ENCODE data around the gene ZNF35. TPM values are rescaled to one million over a fixed set of nuclear protein-coding genes. Genes with fewer than 3 reads are reported as not detected.

Gene ZNF35
- total RNA-seq, 1 donor from 2014 or later = 4.8 TPM

- H3K36me3 ChIP-seq = peaks cover 63 to 78% of the 10 kb centered on the region in 2 donors
- TF ChIP-seq, protein P1, sequence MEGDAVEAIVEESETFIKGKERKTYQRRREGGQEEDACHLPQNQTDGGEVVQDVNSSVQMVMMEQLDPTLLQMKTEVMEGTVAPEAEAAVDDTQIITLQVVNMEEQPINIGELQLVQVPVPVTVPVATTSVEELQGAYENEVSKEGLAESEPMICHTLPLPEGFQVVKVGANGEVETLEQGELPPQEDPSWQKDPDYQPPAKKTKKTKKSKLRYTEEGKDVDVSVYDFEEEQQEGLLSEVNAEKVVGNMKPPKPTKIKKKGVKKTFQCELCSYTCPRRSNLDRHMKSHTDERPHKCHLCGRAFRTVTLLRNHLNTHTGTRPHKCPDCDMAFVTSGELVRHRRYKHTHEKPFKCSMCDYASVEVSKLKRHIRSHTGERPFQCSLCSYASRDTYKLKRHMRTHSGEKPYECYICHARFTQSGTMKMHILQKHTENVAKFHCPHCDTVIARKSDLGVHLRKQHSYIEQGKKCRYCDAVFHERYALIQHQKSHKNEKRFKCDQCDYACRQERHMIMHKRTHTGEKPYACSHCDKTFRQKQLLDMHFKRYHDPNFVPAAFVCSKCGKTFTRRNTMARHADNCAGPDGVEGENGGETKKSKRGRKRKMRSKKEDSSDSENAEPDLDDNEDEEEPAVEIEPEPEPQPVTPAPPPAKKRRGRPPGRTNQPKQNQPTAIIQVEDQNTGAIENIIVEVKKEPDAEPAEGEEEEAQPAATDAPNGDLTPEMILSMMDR (IDR thresholded peaks at IDR 0.05) = no peak
These were observed 5.5 kb downstream of the ZNF35 start for GRCh38 chr3:44654039-44654438.

DNA sequence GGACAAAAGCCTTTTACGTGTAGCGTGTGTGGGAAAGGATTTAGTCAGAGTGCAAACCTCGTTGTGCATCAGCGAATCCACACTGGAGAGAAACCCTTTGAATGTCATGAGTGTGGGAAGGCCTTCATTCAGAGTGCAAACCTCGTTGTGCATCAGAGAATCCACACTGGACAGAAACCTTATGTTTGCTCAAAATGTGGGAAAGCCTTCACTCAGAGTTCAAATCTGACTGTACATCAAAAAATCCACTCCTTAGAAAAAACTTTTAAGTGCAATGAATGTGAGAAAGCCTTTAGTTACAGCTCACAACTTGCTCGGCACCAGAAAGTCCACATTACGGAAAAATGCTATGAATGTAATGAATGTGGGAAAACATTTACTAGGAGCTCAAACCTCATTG is 10.5 kb downstream of the ZNF35 start:
- TF ChIP-seq, protein P1 (IDR thresholded peaks at IDR 0.05) = no peak
- no peak overlapping the region for H3K4me3 ChIP-seq
- peaks cover 43 to 69% of the 10 kb centered on the region in 2 donors for H3K36me3 ChIP-seq
- H3K4me1 ChIP-seq = no peaks in the 10 kb centered on the region
- no peaks in the 10 kb centered on the region for H3K27me3 ChIP-seq
- no peak for DNase-seq (ENCODE audit: low spot score in 2 of 2)
- no peak overlapping the region for H3K27ac ChIP-seq
- intact Hi-C loops (cut with DNase I) = no loop called here
- H3K9me3 ChIP-seq = peaks cover 16 to 62% of the 10 kb centered on the region in 2 donors

More at GRCh38 chr3:44654039-44654438, 5.5 kb downstream of the ZNF35 start:
- Histone ChIP-seq H3K9me3 (peaks cover 3 to 30% of the 10 kb centered on the region in 2 donors), H3K27me3 (no peaks in the 10 kb centered on the region), H3K27ac (no peak overlapping the region), H3K4me3 (no peak overlapping the region), H3K4me1 (no peaks in the 10 kb centered on the region)
- no peak for DNase-seq (ENCODE audit: low spot score in 2 of 2)
- intact Hi-C loops (cut with DNase I) = no loop called here

DNA sequence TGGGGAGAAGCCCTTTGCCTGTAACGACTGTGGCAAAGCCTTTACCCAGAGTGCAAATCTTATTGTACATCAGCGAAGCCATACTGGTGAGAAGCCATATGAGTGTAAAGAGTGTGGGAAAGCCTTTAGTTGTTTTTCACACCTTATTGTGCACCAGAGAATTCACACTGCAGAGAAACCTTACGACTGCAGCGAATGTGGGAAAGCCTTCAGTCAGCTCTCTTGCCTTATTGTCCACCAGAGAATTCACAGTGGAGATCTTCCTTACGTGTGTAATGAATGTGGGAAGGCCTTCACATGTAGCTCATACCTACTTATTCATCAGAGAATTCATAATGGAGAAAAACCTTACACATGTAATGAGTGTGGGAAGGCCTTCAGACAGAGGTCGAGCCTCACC is 10.9 kb downstream of the ZNF35 start:
- no peak overlapping the region for H3K27ac ChIP-seq
- H3K4me1 ChIP-seq = no peaks in the 10 kb centered on the region
- TF ChIP-seq, protein P1 (IDR thresholded peaks at IDR 0.05) = no peak
- no peaks in the 10 kb centered on the region for H3K27me3 ChIP-seq
- no peak overlapping the region for H3K4me3 ChIP-seq
- H3K9me3 ChIP-seq = peaks cover 16 to 62% of the 10 kb centered on the region in 2 donors
- peaks cover 40 to 65% of the 10 kb centered on the region in 2 donors for H3K36me3 ChIP-seq
- intact Hi-C loops (cut with DNase I) = no loop called here
- no peak for DNase-seq (ENCODE audit: low spot score in 2 of 2)

DNA sequence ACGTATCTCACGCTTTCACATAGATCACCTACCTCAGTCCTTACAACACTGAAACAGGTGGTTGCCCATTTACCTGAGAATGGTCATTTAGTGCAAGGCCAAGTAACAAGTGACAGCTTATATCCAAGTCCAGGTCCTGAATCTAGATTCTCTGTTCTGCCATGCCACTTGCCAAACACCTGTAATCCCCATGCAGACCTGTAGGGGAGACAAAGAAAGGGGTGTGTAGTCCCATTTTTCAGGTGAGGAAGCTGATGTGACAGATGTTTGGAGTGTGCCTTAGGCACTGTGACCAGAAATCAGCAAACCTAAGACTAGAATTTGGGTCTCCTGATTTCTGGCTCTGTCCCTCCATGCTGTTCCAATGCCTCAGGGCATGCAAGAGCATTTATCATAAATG is 12.7 kb downstream of the ZNF35 start:
- Histone ChIP-seq H3K9me3 (peaks cover 16 to 75% of the 10 kb centered on the region in 2 donors), H3K4me3 (no peak overlapping the region), H3K27me3 (no peaks in the 10 kb centered on the region), H3K27ac (no peak overlapping the region), H3K4me1 (no peaks in the 10 kb centered on the region), H3K36me3 (peaks cover 35 to 52% of the 10 kb centered on the region in 2 donors)
- DNase-seq (ENCODE audit: low spot score in 2 of 2) = no peak
- intact Hi-C loops (cut with DNase I) = no loop called here
- TF ChIP-seq, protein P1 (IDR thresholded peaks at IDR 0.05) = no peak

DNA sequence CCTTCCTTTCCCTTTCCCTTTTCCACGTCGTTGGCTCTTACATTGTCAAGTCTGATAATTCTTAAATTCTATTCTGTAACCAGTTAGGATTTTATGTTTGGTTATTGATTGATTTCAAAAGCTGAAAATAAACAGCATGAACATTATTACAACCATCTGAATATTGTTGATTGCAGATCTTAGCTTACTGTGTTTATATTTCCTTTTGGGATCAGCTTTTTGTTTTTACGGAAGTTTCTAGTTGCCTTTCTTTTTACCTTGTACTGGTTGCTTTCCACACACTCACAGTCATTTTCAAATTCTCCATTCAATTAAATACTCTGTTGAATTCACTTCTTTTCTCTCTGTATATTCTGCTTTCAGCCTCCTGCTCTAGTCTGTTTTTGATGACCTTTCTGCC is 16.6 kb downstream of the ZNF35 start:
- Histone ChIP-seq H3K9me3 (peaks cover 8 to 49% of the 10 kb centered on the region in 2 donors), H3K36me3 (peaks cover 0 to 13% of the 10 kb centered on the region in 2 donors), H3K4me1 (no peaks in the 10 kb centered on the region), H3K4me3 (no peak overlapping the region), H3K27ac (no peak overlapping the region), H3K27me3 (no peaks in the 10 kb centered on the region)
- DNase-seq (ENCODE audit: low spot score in 2 of 2) = no peak
- intact Hi-C loops (cut with DNase I) = no loop called here
- TF ChIP-seq, protein P1 (IDR thresholded peaks at IDR 0.05) = no peak

GRCh38 chr3:44666346-44666745 is 17.8 kb downstream of the ZNF35 start:
- no peak overlapping the region for H3K4me3 ChIP-seq
- intact Hi-C loops (cut with DNase I) = no loop called here
- H3K27me3 ChIP-seq = no peaks in the 10 kb centered on the region
- TF ChIP-seq, protein P1 (IDR thresholded peaks at IDR 0.05) = no peak
- no peak for DNase-seq (ENCODE audit: low spot score in 2 of 2)
- H3K9me3 ChIP-seq = peaks cover 5 to 43% of the 10 kb centered on the region in 2 donors
- H3K36me3 ChIP-seq = peaks cover 0 to 3% of the 10 kb centered on the region in 2 donors
- no peaks in the 10 kb centered on the region for H3K4me1 ChIP-seq
- no peak overlapping the region for H3K27ac ChIP-seq
